Mesenchymal stem cell (in vitro differentiated cells and primary cell): ENCODE results near the gene FARS2.

ENCODE experiments used
- DNase-seq: peaks from one replicate; pipeline ENCODE4 v3.0.0-alpha.2; 2013
- H2AFZ ChIP-seq: one replicate; pipeline ENCODE4 v1.6.1; 2013; ENCODE audit warnings: low read depth, mild to moderate bottlenecking, control low read depth, inconsistent platforms, low read length, moderate library complexity
- H2AK5ac ChIP-seq: 2 replicates; pipeline ENCODE4 v1.6.1; 2013; ENCODE audit warnings: low read length, moderate library complexity, mild to moderate bottlenecking, inconsistent platforms; ENCODE audit not compliant: severe bottlenecking
- H2BK120ac ChIP-seq: one replicate; pipeline ENCODE4 v1.6.1; 2013; ENCODE audit warnings: low read depth, mild to moderate bottlenecking, inconsistent platforms, low read length, moderate library complexity
- H2BK12ac ChIP-seq, 2 experiments: one replicate each; pipeline ENCODE4 v1.6.1; 2013; ENCODE audit warnings: inconsistent platforms in 2 of 2, low read length in 2 of 2, mild to moderate bottlenecking in 2 of 2, moderate library complexity in 2 of 2, control low read depth in 1 of 2
- H2BK15ac ChIP-seq: one replicate; pipeline ENCODE4 v1.6.1; 2013; ENCODE audit warnings: mild to moderate bottlenecking, low read depth, inconsistent platforms; ENCODE audit not compliant: poor library complexity, severe bottlenecking
- H2BK5ac ChIP-seq: 2 replicates; pipeline ENCODE4 v1.6.1; 2013; ENCODE audit warnings: low read depth, mild to moderate bottlenecking, low read length, control low read depth, inconsistent platforms; ENCODE audit not compliant: poor library complexity, severe bottlenecking
- H3K14ac ChIP-seq, 2 experiments: one replicate each; pipeline ENCODE4 v1.6.1; 2013; ENCODE audit warnings: inconsistent platforms in 2 of 2, low read length in 2 of 2, control low read depth in 1 of 2, mild to moderate bottlenecking in 1 of 2, moderate library complexity in 1 of 2
- H3K18ac ChIP-seq, 2 experiments: one replicate each; pipeline ENCODE4 v1.6.1; 2013; ENCODE audit warnings: inconsistent platforms in 2 of 2, low read length in 2 of 2, control low read depth in 1 of 2, low read depth in 1 of 2, mild to moderate bottlenecking in 1 of 2
- H3K23ac ChIP-seq, 2 experiments: one replicate each; pipeline ENCODE4 v1.6.1; 2013; ENCODE audit warnings: inconsistent platforms in 2 of 2, low read length in 2 of 2, mild to moderate bottlenecking in 2 of 2, moderate library complexity in 2 of 2, control low read depth in 1 of 2
- H3K27ac ChIP-seq: 2 replicates; pipeline ENCODE4 v1.5.1; 2013; ENCODE audit warnings: mild to moderate bottlenecking, moderate library complexity, low read length, control low read depth, inconsistent platforms; ENCODE audit not compliant: poor library complexity, severe bottlenecking
- H3K27me3 ChIP-seq, 2 experiments: 2 replicates each; pipeline versions ENCODE4 v1.6.1 to v1.7.0; 2013; ENCODE audit warnings: low read length in 2 of 2, mild to moderate bottlenecking in 2 of 2, moderate library complexity in 2 of 2, control low read depth in 1 of 2, inconsistent platforms in 1 of 2; ENCODE audit not compliant: control insufficient read depth in 1 of 2, insufficient read depth in 1 of 2
- H3K36me3 ChIP-seq, 2 experiments: 2 replicates each; pipeline versions ENCODE4 v1.6.1 to v1.7.0; 2013; ENCODE audit warnings: low read length in 2 of 2, control low read depth in 1 of 2, inconsistent platforms in 1 of 2, low read depth in 1 of 2, mild to moderate bottlenecking in 1 of 2; ENCODE audit not compliant: insufficient read depth in 2 of 2, control insufficient read depth in 1 of 2
- H3K4ac ChIP-seq, 2 experiments: one replicate each; pipeline ENCODE4 v1.6.1; 2013; ENCODE audit warnings: inconsistent platforms in 2 of 2, low read length in 2 of 2, mild to moderate bottlenecking in 2 of 2, moderate library complexity in 2 of 2, control low read depth in 1 of 2, low read depth in 1 of 2
- H3K4me1 ChIP-seq: 2 replicates; pipeline ENCODE4 v1.6.1; 2013; ENCODE audit warnings: low read depth, low read length, control low read depth; ENCODE audit not compliant: control insufficient read depth, insufficient read depth
- H3K4me2 ChIP-seq: 2 replicates; pipeline ENCODE4 v1.6.1; 2013; ENCODE audit warnings: low read length, mild to moderate bottlenecking, inconsistent platforms; ENCODE audit not compliant: poor library complexity, severe bottlenecking
- H3K4me3 ChIP-seq, 2 experiments: 2 replicates each; pipeline versions ENCODE4 v1.5.1 to v1.7.0; 2013; ENCODE audit warnings: low read length in 2 of 2, mild to moderate bottlenecking in 2 of 2, control low read depth in 1 of 2, low read depth in 1 of 2; ENCODE audit not compliant: insufficient read depth in 1 of 2
- H3K79me1 ChIP-seq: replicated peaks from 2 replicates; pipeline ENCODE4 v1.6.1; 2013; ENCODE audit warnings: mild to moderate bottlenecking, control low read depth, low read length, inconsistent platforms; ENCODE audit not compliant: poor library complexity, severe bottlenecking
- H3K9ac ChIP-seq: 2 replicates; pipeline ENCODE4 v1.7.0; 2013; ENCODE audit warnings: mild to moderate bottlenecking, low read length, moderate library complexity
- H3K9me3 ChIP-seq: 2 replicates; pipeline ENCODE4 v1.7.0; 2013; ENCODE audit warnings: mild to moderate bottlenecking, low read length; ENCODE audit not compliant: control insufficient read depth
- H4K8ac ChIP-seq: one replicate; pipeline ENCODE4 v1.6.1; 2013; ENCODE audit warnings: inconsistent platforms, mild to moderate bottlenecking, low read length, moderate library complexity
- H4K91ac ChIP-seq: one replicate; pipeline ENCODE4 v1.6.1; 2013; ENCODE audit warnings: mild to moderate bottlenecking, low read length, inconsistent platforms
- WGBS: methylation state at CpG from one replicate; pipeline ENCODE4 v1.1.7; 2013; ENCODE audit warnings: mixed read lengths; 5-methylcytosine and 5-hydroxymethylcytosine counted together

FARS2 gene

GRCh38 chr6:5752391-5752680 lies 491.0 kb downstream of the FARS2 start:
- Histone ChIP-seq H3K79me1 (no peaks in the 10 kb centered on the region), H3K27ac (no peak overlapping the region), H3K4me1 (peaks cover 5% of the 10 kb centered on the region), H3K4me2 (no peak overlapping the region), H2BK15ac (no peak overlapping the region), H3K27me3 (no peaks in the 10 kb centered on the region), H3K36me3 (no peaks in the 10 kb centered on the region), H2BK12ac (peak overlapping the region in 1 of 2 experiments; percentile 94), H3K9ac (peak overlapping the region; percentile 34), H4K91ac (peak overlapping the region; percentile 93), H2AFZ (no peak overlapping the region), H2BK5ac (no peak overlapping the region), H3K4me3 (peak overlapping the region in 1 of 2 experiments; percentile 25), H3K23ac (peak overlapping the region in 1 of 2 experiments; percentile 57), H3K14ac (no peak overlapping the region), H2BK120ac (peak overlapping the region; percentile 56), H4K8ac (peak overlapping the region; percentile 89), H2AK5ac (no peak overlapping the region), H3K4ac (peak overlapping the region in 1 of 2 experiments; percentile 20), H3K9me3 (peaks cover 27% of the 10 kb centered on the region), H3K18ac (peak overlapping the region in 1 of 2 experiments; percentile 93)
- WGBS, result 21% methylated on average over 5 of the region's 5 CpGs
- peak; percentile 92 for DNase-seq

DNA sequence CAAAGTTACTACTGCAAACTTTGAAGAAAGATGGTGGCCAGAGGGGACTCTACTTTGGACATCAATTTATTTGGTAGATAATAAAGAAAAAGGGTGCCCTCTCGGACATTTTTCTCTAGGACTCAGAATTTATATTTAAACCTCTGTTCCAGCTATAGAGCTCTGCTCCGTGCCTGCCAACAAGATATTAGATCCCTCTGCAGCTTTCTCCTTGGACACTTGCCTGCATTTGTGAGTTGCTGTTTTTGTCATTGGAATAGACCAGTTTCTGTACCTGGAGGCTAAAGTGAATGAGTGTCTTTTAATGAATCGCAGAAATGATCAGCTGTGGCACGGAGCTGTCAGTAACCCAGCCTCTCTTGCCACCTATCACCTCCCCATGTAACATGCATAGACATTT lies 491.9 kb downstream of the FARS2 start:
- Histone ChIP-seq H3K4me3 (no peak overlapping the region), H2BK12ac (peak overlapping the region in 1 of 2 experiments; percentile 11), H3K27ac (no peak overlapping the region), H2BK5ac (no peak overlapping the region), H3K27me3 (no peaks in the 10 kb centered on the region), H2BK15ac (no peak overlapping the region), H3K4me1 (peaks cover 5% of the 10 kb centered on the region), H4K91ac (no peak overlapping the region), H3K79me1 (no peaks in the 10 kb centered on the region), H4K8ac (no peak overlapping the region), H3K36me3 (no peaks in the 10 kb centered on the region), H3K9ac (no peak overlapping the region), H2BK120ac (no peak overlapping the region), H3K4ac (peak overlapping the region in 1 of 2 experiments; percentile 4), H3K4me2 (no peak overlapping the region), H3K23ac (no peak overlapping the region), H2AK5ac (no peak overlapping the region), H3K9me3 (peaks cover 27% of the 10 kb centered on the region), H2AFZ (no peak overlapping the region), H3K14ac (no peak overlapping the region), H3K18ac (peak overlapping the region in 1 of 2 experiments; percentile 93)
- 100% methylated on average over 4 of the region's 4 CpGs for WGBS
- DNase-seq, result no peak

DNA sequence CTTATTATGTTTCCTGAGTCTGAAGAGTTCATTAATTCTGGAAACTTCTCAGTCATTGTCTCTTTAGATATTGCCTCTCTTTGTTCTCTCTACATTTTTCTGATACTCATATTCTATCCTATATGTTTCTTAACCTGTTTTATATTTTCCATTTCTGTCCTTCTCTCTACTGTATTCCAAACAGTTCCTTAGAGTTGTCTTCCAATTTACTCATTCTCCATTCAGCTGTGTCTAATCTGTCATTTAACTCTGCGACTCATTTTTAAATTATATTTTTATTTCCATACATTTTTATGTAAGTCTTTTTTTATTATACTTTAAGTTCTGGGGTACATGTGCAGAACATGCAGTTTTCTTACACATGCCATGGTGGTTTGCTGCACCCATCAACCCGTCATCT lies 493.6 kb downstream of the FARS2 start:
- Histone ChIP-seq H2BK12ac (no peak overlapping the region), H2BK120ac (no peak overlapping the region), H3K4me3 (no peak overlapping the region), H2BK15ac (no peak overlapping the region), H3K23ac (no peak overlapping the region), H2BK5ac (no peak overlapping the region), H3K27me3 (no peaks in the 10 kb centered on the region), H3K79me1 (no peaks in the 10 kb centered on the region), H3K27ac (no peak overlapping the region), H3K36me3 (no peaks in the 10 kb centered on the region), H4K8ac (no peak overlapping the region), H4K91ac (no peak overlapping the region), H2AFZ (no peak overlapping the region), H3K4ac (no peak overlapping the region), H3K9ac (no peak overlapping the region), H3K9me3 (peaks cover 27% of the 10 kb centered on the region), H3K14ac (no peak overlapping the region), H3K18ac (no peak overlapping the region), H2AK5ac (no peak overlapping the region), H3K4me2 (no peak overlapping the region), H3K4me1 (peaks cover 5% of the 10 kb centered on the region)
- 89% methylated on average over 1 of the region's 2 CpGs for WGBS
- no peak for DNase-seq

DNA sequence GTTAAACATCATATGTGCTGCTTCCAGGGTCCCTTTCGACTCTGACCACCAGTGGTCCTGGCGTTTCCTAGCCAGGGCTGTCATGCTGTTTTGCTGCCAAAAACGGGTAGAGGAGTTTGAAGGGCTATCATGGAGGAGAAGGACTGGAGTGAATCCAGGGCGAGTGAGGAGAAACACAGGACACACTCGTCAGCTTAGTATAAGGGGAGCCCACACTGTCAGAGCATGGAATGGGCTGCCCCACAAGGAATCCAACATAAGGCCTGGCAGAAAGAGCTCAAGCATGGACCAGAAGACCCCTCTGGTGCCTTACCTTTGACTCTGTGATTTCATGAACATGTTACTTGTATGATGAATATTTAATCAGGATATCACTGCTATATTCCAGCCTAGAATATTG lies 498.3 kb downstream of the FARS2 start:
- Histone ChIP-seq H3K9me3 (peaks cover 13% of the 10 kb centered on the region), H3K23ac (no peak overlapping the region), H3K4me3 (no peak overlapping the region), H2BK5ac (no peak overlapping the region), H3K79me1 (no peaks in the 10 kb centered on the region), H4K8ac (no peak overlapping the region), H2AFZ (no peak overlapping the region), H2BK120ac (no peak overlapping the region), H3K4me1 (peaks cover 12% of the 10 kb centered on the region), H3K9ac (no peak overlapping the region), H3K14ac (no peak overlapping the region), H3K27me3 (no peaks in the 10 kb centered on the region), H3K18ac (no peak overlapping the region), H2BK15ac (no peak overlapping the region), H3K4ac (no peak overlapping the region), H2BK12ac (no peak overlapping the region), H2AK5ac (no peak overlapping the region), H3K27ac (no peak overlapping the region), H3K4me2 (no peak overlapping the region), H4K91ac (no peak overlapping the region), H3K36me3 (no peaks in the 10 kb centered on the region)
- 88% methylated on average over 5 of the region's 5 CpGs for WGBS
- DNase-seq, result no peak
